ENCODE data around the gene AP5B1.

DNA sequence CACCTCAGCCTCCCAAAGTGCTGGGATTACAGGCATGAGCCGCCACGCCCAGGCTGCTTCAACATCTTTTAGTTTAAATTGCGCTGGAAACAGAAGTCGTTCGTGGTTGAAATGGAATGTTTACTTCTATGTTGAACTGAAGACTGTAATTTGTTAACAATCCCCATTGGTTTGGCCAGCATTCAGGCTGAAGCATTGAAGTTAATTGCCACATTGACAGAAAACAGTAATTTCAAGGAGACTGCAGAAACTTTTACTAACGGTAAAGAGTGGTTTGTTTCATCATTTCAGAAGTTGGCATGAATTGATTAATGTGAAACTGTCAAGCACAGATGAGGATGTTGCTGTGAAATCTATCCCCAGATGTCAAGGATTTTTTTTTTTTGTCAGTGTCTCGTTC is 14.2 kb downstream of the AP5B1 start:
- TF ChIP-seq, protein P1, sequence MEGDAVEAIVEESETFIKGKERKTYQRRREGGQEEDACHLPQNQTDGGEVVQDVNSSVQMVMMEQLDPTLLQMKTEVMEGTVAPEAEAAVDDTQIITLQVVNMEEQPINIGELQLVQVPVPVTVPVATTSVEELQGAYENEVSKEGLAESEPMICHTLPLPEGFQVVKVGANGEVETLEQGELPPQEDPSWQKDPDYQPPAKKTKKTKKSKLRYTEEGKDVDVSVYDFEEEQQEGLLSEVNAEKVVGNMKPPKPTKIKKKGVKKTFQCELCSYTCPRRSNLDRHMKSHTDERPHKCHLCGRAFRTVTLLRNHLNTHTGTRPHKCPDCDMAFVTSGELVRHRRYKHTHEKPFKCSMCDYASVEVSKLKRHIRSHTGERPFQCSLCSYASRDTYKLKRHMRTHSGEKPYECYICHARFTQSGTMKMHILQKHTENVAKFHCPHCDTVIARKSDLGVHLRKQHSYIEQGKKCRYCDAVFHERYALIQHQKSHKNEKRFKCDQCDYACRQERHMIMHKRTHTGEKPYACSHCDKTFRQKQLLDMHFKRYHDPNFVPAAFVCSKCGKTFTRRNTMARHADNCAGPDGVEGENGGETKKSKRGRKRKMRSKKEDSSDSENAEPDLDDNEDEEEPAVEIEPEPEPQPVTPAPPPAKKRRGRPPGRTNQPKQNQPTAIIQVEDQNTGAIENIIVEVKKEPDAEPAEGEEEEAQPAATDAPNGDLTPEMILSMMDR (IDR thresholded peaks at IDR 0.05): no peak
- no peak for TF ChIP-seq POLR2A (IDR thresholded peaks at IDR 0.05)
